Smooth muscle cell of the brain vasculature (primary cell): ENCODE measurements around the gene ELMO2.

Experiments
- DNase-seq: peaks from one replicate; pipeline ENCODE4 v3.0.0-alpha.2; 2012; ENCODE audit warnings: low read depth, low spot score

Gene ELMO2

DNA sequence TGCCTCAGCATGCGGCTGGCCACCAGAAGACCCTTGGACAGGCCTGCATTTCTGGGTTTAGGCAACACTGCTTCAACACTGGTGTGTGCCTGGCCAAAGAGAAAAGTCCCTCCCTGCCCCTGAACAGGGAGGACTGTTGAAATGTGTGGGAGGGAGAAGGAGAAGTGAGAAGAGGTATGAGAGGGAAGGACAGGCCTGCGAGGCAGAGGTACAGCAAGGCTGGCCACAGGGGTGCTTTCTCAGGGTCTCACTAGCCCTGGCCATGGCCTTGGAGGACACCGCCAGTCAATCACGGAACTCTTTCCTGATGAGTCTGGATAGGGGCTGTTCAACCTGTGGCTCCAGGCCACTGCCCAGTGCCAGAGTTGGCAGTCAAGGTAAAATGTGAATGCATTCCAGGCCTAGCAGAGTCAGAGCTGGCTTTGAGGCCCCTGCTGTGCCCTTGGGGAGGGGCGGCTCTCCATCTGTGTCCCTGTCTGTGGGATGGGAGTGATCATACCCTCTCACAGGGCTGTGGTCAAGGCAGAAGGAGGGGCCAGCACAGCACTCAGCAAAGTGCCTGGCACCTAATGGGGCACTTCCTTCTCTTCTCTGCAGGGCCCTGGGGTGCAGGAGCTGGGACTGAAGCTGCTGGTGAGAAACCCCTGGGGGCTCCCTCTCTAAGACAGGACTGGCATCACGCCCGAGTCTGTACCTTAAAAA lies 54.9 kb downstream of the ELMO2 start:
- DNase-seq, result no peak

DNA sequence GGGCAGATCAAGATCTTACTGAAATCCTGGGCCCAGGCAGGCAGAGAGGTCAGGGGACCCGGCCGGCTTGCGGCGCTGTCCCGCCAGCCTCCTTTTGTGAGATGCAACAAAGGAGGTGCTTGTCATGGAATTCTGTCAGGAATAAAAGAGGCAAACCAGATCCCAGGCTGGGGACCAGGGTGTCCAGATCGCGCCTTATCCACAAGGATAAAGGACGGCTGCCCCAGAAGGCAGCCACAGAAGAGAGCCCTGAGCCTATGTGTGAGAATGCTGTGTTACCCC lies 55.5 kb downstream of the ELMO2 start:
- no peak for DNase-seq

DNA sequence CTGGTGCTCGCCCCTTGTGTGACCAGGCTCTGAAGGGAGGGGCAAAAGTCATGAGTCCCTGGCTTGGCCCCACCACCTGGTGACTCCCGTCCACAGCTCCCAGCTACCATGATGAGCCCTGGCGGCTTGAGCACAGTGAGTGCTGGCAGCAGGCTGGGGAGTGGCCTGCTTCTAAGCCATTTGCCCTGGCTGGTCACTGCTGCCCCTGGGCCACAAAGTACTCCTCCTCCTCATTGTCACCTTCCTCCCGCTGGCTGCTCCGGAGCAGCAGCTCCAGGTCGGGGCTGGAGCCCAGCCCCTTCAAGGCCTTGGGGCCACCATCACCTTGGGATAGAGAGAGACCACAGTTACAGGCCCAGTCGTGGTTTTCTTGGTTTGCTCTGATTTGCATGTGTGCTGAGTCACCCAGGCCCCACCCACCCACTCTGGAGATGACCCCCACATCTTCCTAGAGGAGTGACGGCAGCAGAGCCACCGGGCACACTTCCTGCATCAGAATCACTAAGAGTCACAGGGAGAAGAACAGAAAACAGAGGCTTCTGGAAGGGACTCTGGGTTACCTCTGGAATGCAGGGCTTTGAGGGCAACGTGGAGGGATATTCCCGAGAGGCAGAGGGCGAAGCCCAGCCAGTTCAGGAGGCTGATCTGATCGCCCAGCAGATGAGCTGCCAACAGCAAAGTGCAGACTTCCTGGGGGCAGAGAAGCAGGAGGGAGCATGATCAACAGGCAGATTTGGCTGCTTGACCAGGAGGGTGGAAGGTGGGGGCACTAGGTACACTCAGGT lies 56.0 kb downstream of the ELMO2 start:
- DNase-seq, result peak; percentile 71

DNA sequence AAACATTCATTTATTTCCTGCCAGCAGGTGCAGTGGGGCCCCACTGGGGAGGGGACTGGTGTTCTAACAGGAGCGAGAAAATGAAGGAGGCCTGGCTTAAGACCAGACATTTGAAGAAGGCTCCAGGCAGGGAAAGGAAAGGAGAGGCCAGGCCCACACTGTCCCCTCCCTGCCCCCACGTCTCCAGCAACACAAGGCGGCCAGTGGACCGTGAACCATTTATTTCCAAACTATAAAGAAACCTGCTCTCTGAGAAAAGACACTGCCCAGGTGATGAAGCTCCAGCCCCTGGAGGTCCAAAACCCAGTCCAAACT lies 56.7 kb downstream of the ELMO2 start:
- DNase-seq, result no peak

DNA sequence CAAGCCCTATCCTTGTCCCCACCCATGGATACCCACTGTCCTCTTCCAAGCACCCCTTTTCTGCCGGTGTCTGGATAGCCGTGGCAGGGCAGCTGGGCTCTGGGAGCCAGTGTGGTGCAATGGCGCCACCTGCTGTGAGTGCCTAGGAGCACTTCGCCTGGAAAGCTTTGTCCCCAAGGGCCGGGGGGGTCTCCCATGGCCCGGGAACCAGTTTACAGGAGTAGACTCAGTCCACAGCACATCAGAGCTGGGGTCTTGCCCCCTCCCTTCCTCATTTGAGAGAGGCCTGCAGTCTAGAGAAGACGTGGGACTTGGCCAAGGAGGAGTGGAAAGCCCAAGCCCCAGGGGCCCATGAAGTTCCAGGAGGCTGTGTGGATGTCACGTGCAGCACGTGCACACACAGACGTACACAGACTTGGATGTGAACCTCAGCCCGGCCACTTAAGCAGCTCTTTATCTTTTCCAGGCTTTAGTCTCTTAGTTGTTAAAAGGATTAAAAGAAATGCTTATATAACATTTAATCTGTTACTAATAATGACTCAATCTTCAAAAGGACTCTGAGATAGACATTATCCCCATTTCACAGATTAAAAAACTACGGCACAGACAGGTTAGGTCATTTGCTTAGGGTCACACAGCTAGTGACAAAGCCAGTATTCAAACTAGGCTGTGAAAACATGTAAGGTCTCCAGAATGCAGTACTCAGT lies 57.2 kb downstream of the ELMO2 start:
- DNase-seq, result no peak

DNA sequence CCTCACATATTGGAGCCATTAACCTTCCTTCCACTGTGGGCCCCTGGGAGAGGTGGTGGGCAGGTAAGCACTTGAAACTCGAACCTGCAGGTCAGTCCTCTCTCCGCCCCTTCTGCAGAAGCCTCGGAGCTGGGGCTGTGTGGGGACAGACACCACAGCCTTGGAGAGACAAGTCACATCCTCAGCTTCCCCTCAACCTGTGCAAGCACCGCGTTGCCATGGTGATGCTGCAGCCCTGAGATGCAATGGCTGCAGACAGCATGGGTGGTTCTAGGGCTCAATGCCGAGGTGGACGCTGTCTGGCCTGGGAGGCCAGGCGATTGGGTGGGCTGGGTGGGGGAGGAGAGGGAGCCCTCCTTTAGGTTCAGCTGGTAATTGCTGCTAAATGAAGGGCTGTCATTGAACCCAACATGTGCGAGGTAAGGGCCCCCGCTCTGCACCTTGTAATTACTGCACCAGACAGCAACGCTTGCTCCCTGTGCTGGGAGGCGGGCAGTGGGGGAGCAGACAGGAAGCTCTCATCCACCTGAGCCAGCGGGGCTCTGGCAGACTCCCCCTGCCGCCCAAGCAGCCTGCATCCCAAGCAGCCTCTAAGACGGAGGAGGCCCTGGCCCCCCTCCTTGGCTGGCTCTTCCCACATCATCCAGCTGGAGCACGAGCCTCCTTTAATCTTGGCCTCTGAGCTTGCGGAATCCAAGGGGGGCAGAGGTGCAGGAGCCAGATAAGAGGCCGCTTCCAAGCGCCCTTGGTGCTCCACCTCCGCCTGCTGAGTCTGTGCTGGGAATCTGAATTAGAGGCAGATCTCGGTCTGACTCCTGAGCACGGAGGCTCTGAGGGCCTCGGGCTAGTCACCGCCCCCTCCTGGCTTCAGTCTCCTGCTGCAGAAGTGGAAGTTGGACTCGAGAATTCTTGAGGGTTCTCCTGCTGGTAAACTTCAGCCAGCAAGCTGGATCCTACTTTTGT lies 58.3 kb downstream of the ELMO2 start:
- no peak for DNase-seq

DNA sequence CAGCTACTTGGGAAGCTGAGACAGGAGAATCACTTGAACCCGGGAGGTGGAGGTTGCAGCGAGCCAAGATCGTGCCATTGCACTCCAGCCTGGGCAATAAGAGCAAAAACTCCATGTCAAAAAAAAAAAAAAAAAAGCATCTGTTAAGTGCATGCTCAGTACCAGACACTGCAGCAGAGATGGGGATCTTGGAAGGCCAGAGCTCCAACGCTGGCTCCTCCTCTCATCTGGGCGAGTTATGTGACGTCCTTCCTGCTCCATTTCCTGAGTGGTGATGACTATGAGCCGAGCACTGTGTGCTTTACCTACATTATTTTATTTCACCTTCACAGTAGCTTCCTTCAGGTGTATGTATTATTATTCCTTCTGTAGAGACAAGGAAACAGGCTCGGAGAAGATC lies 59.6 kb downstream of the ELMO2 start:
- no peak for DNase-seq

DNA sequence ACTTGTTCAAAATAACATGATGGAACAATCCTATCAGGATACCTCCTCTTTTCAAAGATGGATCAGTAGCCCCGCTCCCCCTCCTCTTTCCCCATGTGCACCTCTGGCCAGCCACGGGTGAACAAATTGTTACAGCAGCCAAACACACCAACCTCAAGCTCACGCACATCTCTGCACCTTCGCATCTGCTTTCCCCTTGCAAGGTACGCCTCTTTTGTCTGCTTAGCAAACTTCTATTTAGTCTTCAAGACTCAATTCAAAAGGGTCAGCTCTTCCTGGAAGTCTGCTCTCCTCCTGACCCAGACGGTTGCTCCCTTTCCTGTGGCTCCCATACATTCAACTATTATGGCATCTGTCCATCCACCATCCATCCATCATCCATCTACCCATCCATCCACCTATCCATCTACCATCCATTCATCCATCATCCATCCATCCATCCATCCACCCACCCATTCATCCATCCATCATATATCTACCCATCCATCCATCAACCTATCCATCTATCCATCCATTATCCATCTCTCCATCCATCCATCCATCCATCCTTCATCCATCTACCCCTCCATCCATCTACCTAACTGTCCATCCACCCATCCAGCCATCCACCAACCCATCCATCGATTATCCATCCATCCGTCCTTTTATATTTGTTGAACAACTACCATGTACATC lies 61.8 kb downstream of the ELMO2 start:
- DNase-seq, result no peak

DNA sequence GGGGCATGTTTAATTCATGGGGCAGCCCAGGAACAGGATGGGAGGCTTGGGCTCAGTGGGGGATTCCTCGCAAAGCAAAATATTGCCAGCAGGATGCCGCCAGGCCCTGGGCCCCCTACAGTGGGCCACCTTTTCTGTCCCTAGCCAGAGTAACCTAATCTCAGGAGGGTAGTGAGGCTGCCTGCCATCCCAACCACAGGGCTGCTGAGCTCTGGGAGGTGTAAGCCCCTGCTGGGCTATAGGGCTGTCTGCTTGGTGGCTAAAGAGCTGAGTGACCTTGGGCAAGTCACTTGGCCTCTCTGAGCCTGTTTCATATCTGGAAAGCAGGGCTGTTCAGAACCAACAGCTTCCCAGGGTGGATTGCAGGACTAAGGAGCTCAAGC lies 62.4 kb downstream of the ELMO2 start:
- no peak for DNase-seq

DNA sequence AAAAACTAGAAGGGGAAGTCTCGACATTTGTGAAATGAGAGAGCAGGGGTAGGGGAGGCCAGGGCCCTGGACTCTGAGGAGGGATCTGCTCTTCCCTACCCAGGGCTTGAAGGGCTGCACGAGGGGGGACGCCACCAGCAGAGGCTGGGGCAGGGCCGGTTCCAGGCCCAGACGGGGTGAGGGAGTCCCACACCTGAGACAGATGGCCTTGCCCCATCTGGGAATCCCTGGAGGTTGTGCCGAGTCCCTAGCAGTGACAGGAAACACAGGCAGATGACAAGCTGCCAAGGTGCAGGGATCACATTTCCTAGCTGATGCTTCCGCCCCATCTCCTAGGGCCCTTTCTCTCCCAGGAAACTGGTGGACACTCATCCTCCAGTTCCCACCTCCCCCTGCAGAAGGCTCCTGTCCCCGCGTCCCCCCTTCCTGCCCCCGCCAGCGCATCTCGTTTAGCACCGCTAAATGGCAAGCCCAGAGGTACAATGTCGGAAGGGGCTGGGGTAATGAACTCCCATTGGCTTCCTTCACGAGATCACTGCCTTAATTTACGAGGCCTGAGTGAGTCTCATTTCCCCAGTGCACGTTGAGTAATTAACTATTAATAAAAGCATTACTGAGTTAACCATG lies 63.0 kb downstream of the ELMO2 start:
- DNase-seq, result no peak

DNA sequence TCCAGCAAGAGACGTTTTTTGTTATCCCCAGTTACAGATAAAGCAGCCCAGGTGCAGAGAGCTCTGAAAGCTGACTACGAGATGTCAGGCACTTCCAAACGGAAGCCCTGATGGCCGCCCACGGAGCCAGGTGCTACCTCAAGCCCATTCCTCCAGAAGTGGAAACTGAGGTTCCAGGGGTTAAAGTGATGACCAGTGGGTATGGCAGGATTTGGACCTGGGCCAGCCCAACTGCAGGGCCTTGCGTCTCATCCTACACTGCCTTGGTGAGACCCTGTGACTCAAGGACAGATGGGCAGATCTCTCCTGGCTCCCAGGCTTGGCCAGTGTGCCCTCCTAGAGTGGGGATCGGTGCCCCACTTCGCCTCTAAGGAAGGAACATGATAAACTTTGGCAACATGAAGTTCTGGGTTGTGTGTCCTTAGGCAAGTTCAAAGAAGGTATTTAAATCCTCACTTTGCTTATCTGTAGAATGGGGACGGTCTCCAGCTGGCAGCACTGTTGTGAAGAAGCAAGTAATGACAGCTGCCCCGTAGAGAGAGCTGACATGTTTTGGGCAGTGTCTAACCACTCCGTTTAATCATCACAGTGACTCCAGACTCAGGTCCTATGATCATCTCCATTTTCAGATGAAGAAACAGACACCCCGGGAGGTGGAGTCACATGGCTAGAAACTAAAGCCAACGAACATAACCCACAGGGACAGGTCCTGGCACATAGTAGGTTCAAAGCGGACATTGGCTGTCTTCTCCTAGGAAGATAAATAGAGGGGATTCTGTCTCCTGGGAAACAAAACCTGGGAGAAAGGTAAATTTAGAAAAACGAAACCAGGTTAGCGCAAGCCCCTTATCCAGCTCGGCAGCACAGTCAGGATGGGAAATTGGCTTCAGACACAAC lies 63.7 kb downstream of the ELMO2 start:
- no peak for DNase-seq

DNA sequence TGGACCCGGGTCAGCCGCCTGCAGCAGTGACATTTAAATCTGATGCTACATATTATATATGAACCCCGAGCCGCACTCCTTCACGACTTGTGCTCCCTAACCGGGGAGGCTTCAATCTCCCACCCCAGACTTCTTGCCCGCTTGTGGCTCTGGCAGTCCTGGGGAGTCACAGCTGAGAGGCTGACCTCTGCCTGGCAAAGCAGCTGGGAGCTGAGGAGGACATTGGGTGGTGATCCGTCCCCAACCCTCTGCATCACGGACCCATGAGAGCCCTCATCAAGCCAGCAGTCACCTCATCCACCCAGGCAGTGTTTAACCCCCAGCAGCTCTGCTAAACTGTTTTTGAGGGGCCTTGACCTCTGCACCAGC lies 64.4 kb downstream of the ELMO2 start:
- DNase-seq, result no peak

DNA sequence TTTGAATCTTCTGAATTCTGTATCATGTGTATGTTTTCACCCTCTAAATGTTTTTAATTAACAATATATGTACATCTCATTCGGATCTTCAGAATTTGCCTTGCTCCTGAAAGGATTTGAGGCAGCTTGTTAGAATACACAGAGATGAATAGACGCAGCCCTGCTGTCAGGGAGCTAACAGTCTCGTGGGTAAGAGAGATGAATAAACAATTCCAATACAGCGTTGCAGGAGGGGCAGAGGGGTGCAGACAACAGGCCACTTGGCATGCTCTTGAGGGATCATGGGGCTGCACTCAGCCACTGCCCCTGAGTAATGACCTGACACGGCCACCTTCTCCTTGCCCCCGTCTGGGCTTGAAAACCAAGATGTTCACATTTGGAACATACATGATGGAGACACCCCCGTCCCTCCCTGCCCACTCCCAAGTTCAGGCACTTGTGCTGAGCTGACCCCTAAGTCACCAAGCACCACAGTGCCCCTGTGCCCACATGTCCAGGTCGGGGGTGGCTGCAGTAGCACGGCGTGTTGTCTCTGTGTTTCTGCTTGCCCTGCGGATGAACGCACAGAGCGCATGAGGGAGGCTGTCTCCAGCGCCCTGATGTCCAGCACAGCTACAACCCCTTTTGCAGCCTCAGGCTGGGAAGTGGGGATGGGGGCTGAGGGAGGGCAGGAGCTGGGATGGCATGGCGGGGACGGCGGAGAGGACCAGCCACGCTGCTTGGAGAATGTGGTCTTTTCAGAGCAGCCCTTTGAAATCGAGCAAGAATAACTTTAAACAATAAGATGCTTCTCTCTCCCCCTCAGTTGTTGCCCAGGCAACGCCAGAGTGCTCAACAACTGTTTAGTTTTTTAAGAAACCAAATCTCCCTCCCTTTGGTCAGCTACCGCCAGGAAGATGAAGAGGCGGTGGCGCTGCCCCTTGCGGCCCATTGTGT lies 65.1 kb downstream of the ELMO2 start:
- DNase-seq, result no peak

DNA sequence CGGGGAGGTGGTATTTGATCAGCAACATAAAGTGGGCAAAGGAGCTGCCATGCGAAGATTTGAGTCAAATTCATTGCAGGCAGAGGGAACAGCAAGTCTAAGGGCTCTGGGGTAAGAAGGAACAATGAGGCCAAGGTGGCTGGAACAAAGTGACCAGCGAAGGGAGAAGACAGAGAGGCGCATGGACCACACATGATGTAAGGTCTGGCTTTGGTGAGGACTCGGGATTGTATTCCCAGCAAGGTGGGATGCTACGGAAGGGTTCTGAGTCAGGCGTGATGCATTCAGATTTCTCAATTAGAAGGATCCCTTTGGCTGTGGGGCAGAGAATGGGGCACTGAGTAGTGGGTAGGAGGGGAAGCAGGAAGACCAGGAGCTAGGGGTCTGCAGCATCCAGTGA lies 67.4 kb downstream of the ELMO2 start:
- DNase-seq, result no peak

DNA sequence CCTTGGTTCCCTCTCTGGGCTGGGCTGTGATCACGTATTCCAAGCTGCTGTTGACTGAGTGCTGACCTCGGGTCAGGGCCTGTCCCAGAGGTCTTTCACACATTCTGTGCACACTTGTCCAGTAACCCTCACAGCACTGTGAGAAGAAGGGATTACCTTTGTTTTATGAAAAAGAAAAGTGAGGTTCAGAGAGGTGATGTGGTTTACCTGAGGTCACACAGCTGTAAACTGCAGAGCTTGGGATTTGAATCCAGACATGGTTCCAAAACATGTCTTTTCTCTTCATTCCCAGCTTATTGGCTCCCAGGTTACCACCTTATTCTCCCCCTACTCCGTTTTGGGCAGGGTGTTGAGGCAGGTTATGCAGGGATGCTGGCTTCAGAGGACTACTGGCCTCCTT lies 69.7 kb downstream of the ELMO2 start:
- no peak for DNase-seq

DNA sequence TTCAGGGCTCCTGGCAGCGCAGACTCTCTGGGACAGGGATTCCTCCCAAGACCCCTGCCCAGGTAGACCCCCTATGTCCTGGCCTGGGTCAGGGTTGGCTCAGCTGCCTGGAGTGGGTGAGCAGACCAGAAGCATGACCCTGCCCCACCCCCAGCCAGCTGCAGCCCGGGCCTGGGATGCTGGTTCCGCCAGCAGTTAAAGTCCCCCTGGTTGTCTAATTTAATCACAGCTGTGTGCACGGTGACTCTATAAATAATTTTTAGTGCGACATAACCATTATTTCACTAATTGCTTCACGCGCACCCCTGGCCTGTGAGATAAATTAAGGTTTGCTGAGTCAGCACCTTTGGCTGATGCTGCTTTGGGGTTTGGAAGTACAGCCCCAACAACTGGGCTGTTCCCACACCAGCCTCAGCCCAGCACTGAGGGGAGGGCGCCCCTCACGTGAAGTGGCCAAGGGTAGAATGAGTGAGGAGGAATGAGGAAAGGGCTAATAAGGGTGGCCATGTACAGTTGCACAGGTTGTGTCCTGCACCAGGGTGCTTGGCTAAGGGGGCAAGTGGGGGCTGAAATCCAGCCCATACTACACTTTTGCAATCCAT lies 72.0 kb downstream of the ELMO2 start:
- no peak for DNase-seq

DNA sequence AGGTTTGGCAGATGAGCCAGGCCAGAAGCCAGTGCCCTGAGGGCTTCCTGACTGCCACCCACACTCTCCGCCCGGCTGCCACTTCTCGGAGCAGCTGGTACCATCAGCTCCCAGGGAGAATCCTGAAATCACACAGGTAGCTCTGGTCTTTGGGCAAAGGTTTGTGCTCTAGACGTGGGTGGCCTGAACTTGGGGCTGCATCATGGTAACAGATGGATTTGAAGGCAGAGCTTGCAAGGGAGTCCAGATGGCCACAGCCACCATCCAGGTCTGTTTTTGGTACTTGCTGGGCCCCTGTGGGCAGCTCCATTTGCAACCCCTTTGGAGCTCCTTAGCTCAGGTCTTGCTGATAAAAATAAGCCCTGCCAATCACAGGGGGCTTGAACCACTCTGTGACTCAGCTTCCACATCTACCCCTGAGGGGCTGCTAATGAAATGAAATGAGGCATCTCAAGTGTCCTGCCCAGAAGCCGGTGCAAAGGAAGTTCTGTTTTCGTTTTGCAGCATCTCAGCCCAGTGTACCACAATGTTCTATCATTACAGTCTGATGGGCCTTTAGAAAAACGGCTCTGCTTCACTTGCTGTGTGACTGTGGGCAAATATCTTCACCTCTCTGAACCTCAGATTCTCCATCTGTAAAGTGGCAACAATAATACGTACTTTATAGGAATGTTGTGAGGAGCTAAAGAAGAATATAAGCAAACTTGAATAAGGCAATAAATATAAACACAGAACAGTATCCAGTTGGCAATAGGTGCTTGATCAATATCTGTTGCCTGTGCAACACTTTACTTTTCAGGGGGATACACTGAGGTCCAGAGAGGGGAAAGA lies 73.0 kb downstream of the ELMO2 start:
- no peak for DNase-seq
